Forelimb muscle (tissue), 1 donor: ENCODE data around the gene ABCC8. TPM values are rescaled to one million over a fixed set of nuclear protein-coding genes. Genes with fewer than 3 reads are reported as not detected.

Experiments
- DNase-seq: peaks from one replicate; pipeline ENCODE4 v3.0.0-alpha.2; 2013; ENCODE audit warnings: low read depth
- polyA plus RNA-seq: library from polyadenylated mRNA; unstranded; fragments of 120-200 nt; gene quantifications from one replicate; pipeline ENCODE4 v1.2.1, GENCODE V29; 2013; ENCODE audit not compliant: insufficient read length

ABCC8 gene
- polyA plus RNA-seq, result 1.8 TPM

DNA sequence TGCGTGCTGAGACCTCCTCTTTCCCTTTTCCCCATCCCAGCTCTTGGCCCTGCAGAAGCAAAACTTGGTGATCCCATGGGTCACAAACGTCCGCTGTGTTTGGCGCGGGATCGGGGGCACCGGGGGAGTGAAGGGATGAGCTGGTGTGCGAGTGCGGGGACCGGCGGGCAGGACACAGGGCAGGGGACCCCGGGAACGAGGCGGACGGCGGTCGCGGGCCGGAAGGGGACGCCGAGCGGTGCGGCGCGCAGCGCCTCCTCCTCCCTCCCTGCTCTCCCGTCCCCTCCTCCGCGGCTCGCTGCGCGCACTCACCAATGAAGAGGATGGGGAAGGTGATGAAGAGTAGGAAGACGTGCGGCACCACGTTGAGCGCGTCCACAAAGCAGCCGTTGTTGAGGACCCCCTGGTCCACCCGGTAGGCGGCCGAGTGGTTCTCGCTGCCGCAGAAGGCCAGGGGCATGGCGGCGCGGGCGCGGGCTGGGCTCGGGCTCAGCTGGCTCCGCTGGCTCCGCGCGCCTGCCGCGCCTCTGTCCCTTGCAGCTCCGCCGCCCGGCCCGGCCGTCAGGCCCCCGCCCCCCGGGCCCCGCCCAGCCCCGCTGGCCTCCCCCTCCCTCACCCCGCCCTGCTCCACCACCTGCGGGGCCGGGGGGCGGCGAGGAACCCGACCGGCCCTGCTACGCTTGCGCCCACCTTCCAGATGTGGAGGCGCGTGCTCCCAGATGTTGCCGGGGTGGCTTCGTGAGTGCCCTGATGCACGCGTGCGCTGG, at the start of gene ABCC8:
ABCC8 (minus strand) TSS at position 529 of the 767 bp plus-strand sequence; CDS start at position 460, 69 bp downstream.
- no peak for DNase-seq

DNA sequence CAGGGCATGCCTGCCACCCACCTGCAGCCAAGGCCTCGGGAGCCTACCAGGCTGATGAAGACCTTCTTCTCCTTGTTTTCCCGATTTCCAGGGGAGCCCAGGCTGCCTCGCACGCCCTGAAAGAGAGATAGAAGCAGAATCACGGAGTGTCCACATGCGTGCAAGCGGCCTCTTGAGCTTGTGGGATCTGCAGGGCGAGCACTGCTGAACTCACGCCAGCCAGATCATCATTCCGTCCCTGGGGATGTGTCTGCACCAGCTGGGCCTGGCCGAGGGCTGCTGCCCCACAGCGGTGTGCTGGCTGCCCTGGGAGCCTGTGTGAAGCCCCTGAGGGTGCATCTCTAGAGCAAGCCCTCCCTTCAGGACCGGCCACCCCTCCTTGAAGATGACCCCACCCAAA, 49.7 kb upstream of the ABCC8 start:
- DNase-seq, result no peak

DNA sequence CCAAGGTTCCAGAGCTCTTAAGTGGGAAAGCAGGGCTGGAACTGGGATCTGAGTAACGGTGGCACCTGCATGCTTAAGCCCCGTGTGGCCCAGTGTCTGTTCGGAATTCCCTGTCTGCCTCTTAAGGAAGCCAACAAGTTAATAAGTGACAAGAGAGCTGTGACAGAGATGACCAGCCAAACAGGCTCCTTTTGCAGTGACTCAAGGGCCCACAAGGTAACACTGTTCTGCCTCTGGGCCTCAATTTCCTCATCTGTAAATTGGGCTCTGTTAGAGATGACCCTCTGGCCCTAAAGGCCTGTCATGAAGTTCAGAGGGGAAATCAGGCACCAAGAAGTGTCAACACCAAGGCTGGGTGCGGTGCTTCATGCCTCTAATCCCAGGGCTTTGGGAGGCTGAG, 48.9 kb upstream of the ABCC8 start:
- DNase-seq, result no peak

DNA sequence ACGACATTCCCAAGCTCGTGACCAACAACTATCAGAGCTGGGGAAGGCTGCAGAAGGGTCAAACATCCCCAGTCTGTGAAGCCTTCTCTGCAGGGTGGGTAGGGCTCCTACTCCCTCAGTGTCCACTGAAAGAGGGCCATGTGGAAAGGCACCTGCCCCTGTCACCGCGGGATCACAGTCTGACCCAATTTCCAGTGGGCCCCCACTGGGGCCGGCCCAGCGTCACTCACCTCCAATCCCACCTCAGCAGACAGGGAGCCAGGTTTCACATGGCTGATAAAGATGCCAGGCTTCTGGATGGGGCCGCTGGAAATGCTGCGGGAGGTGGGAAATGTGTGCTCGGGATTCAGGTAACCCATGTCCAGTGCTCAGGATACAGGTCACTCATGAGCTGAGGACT, 47.6 kb upstream of the ABCC8 start:
- no peak for DNase-seq

DNA sequence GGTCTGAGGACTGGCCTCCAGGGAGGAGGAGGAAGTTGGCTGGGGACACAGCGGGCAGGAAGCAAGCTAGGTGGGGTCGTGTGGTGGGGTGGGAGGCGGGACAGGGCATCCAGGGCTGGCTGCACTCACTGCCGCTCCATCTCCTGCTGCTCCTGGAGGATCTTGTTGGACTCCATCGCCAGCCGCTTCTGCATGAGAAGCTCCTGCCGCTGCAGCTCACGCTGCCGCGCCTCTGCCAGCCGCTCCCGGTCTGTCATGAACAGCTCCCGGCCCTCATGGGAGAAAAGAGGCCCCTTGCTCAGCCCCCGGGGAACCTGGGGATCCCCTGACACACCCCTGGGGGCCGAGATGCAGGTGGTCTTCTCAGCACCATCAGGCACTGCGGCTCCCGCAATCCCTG, 46.0 kb upstream of the ABCC8 start:
- DNase-seq, result no peak

DNA sequence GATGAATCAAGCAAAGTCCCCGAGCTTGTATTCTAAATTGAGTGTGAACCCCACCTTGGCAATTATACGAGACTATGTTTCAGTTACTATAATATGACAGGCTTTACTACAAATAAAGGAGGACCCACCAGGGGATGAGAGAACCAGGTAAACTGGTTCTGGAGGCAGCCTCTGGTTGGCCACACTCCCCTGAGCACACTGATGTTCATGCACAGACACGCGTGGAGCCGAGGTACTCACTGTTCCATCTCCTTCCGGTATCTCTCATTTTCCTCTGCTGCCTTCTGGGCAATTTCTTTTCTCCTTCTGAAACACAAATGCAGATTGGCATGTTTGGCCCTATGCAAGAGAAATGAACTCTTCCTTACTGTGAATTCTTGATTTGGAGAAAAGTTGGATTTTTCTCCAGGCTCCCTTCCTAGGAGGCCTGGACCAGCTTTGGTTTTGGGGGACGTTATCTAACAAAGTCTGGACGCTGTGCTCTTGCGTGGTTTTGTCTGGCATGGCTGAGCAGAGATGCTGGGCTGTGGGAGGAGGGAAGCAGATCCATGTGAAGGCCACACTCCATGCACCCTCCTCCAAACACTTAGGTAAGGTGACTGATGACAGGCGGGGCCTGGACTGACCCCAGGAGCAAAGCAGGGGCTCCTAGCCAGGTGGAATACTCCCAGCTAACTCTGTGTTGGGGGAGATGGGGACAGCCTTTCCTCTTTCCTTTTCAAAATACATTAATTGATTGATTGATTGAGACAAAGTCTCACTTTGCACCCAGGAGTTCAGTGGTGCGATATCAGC, 44.7 kb upstream of the ABCC8 start:
- no peak for DNase-seq

DNA sequence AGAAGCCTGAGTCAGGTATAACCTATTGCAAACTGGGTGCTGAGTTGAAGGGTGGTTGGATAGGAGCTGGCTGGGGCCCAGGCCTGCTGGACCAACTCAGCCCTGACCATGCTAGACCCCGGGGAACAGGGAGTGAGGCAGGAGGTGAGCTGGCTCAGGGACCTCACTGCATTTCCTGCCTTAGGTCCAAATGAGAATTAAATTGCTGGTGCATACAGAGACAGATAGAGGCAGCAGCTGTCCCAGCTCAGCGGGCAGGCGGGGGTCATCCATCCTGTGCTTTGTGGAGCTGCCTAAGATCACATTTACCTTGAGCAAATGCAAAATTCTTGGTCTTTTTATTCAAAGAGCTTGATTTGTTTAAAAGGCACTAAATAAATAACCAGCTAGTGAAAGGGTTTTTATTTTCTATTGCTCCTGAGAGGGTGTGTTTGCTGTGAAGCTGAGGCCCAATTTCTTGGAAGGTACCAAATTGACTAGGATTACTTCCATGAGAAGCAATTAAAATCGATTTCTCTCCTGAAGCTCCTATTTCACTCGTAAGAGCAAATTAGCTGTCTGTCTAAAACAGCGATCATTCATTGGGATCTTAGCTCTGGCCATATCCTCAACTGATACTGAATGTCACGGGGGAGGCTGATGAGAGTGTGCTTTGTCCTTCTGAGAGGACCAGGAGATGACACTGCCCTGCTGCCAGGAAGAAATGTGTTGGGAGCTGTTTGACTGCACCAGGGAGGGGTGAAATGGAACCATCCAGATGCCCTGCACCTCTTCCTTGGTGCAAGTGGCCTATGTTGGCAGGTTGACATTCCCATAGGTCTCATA, 42.6 kb upstream of the ABCC8 start:
- no peak for DNase-seq

DNA sequence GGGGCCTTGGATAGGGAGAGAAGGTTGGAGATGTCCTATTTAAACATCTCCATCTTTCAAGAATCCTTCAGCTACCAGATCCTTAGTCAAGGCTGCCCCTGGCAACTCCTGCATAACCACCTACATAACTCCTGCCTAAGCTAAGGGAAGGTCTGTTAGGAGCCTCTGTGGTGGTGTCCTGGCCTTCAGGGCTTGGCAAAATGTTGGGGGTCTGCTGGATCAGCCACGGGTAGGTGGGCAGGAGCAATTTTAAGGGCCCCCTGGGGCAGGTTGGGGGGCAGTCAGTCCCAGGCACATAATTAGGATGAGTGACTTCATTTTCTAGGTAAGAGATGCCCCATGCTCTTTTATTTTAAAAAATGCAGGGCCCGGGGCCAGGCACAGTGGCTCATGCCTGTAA, 41.7 kb upstream of the ABCC8 start:
- DNase-seq, result no peak

DNA sequence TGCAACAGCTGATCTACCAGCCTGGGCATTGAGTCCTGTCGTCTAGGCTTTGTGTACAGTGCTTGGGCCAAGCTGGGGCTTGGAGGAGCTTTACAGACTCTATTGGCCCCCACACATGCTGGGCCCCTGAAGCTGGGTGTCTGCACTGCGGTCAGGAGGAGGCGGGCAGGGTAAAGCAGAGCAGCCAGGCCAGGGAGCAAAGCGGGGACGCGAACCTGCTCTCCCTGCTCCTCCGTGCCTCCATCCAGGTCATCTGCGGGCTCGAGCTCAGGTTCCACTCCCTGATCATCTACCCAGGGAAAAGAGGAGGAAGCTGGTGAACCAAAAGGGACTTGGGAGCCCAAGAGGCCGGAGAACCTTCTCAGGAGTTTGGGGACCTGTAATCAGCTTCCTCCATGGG, 40.5 kb upstream of the ABCC8 start:
- DNase-seq, result no peak

DNA sequence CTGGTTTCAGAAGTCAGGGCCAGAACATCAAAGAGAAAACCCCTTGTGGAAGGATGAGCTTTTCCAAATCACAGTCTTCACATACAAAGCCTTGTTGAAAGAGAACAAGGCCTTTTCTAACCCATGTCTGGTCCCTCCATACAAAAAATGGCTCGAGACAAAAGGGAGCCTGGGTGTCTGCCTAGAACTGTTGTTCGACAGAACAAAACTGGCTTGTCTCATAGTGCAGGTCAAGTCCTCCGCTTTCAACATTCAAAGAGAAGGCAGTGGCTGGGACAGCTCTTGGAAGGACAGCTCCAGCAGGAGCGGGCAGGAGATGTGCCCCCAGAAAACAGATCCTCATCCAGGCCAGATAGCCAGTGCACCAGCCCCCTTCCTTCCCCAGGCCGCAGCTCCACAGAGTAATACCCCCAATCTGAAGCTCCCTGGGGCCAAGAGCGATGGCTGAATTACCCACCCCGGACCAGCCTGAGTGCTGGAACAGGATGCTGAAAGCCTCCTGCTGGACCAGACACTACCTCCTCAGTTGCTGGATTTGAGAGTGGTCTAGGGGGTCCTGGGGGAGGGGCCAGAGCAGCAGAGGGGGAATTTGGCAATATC, 40.0 kb upstream of the ABCC8 start:
- no peak for DNase-seq

DNA sequence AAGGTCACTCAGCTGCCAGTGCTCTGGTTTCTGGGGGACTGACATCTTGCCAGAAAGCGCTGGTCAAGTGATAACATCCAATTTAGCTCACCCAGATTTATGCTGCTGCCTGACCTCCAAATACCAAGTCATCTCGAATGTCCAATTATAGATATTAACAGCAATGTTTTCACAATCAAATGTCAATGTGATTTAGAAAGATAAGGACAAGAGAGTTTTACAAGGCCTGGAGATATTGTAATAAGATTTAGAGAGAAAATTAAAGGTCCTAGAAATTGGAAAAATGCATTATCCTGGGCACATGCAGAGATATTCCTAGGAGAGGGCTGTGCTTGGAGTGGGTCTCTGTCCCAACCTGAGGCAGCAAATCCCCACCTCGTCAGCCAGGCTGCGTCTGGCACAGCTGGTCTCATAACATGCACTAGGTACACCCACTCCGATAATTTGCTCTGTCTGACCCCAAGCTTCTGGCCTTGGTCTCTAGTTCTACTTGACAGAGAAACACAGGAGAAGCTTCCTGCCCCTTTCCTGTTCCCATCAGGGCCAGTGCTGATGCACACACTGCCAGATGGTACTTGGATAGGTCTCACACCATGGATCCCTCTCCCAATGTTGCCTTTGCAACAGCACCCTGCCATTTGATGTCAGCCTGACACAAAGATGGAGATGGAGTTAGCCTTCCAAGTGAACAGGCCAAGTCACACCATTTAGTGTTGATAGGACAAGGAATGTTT, 39.0 kb upstream of the ABCC8 start:
- DNase-seq, result no peak

DNA sequence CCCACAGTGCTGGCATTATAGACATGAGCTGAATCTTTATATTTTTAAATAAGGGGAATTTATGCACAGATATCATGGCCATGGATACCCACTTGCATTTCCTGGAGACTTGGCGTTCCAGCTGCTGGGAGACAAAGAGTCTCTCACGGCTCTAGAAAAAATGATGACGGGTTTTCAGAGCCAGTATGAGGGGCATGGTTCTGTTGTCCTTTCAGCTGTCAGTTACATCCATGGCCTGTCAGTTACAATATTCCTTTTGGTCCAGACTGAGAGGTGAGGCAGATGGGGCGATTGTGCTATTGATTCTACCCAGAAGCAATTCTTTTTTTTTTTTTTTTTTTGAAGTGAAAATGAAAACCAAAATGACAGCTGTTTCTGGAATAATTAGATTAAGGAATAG, 37.8 kb upstream of the ABCC8 start:
- no peak for DNase-seq

DNA sequence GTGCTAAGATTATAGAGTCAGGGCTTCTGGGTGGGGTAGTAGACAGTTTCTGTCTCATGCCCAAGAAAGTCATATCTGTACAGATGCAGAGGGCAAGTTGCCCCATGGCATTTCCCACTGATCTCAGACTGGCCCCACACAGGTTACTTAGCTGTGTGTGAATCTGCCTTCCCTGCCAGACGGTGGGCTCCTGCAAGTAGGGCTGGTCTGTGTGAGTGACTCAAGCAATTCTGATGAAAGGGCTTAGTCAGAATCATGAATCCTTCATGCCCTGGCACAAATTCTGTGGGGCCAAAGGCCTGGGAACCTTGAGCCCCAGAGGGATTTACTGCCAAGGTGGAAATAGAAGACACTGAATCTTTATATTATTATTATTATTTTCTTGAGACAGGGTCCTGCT, 37.2 kb upstream of the ABCC8 start:
- no peak for DNase-seq

DNA sequence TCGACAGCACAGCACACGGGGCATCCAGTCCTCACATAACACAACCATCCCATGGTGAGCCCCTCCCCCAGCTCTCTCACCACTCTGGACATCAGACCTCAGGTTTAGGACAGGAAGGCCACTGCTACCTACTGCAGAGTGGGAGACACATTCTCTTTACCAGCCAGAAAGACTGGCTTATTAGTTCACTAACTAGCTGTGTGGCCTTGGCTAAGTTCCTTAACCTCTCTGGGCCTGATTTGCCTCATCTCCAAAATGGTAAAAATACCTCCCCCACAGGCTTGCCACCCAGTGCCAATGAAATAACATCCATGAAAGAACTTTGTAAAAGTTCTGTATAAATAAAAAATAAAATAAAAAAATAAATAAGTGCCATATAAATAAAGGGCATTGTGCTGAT, 35.5 kb upstream of the ABCC8 start:
- DNase-seq, result no peak

DNA sequence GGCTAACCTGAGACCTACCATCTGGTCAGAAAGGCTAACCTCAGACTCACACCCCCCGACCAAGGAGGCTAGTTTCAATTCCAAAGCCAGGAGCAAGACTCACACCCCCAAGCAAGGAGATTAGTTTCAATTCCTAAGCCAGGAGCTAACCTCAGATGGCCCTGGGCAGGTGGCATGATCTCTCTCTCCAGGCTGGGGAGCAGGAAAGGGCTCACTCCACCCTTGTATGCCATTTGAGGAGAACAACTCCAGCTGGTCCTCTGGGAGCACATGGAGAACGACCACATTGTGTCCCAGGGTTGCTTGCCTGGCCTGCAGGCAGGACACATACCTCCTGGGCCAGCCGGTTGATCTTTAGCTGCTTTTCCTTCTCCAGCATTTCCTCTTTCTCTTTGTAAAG, 34.9 kb upstream of the ABCC8 start:
- no peak for DNase-seq

DNA sequence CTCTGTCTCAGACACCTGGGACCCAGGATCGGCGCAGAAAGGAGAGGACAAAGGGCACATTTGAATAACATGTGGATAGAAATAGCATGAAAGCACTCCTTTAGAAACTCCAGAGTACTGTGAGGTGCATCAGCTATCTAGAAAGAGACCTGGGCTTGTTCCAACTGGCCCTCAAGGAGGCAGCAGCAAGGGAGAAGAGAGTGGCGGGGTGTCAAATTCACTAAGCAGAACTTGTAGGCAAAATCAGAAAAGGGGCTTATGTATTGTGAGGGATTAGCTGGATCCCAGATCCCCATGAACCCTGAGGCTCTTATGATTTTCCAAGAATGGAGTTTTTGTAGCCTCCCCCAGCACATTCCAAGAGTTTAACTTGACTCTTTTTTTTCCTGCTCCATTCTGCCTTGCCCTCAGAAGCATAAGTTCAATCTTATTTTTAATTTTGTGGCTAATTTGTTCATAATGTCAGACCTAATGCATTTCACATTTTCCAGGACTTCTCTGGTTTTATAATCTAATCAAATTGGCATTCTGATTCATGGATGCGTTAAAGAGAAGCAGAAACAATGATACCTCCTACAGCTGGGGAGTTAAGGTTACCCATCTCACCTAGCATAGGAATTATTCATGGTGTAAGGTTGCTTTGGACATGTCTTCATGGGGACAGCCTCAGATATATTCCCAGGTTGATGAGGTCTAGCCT, 34.0 kb upstream of the ABCC8 start:
- no peak for DNase-seq

DNA sequence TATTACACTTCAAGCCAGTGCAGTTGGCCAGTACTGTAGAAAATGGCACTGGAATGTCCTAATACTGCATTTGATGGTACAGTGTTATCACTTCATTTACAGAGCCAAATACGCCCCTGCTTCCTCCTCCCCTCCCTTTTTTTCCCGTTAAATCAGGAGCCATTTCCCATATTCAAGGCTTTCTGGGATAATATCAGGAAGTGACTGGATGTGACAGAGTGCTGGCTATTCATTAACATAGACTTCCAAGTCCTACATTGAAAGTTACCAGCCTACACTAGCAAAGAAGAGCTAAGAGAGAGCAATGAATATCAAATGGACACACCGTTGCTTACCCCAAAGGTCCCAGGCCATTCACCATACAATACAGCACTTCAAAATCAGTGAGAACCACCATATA, 32.1 kb upstream of the ABCC8 start:
- no peak for DNase-seq

DNA sequence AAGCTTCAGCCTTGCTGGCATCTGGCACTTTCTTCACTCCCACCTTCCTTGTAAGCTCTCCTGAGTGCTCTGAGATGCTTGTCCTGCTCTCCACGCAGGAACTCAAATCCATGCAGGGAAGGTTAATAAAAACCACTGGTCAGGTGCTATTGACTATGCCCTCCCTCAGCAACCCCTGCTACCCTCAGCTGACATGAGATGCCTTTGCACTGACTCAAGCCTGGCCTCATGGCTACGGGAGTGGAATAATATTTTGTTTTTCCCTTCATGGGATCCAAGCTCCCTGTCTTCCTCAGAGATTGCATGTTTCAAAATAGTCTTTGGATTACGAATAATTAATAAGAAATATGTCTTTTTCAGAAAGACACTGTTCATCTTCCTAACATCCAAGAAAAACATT, 31.7 kb upstream of the ABCC8 start:
- no peak for DNase-seq

DNA sequence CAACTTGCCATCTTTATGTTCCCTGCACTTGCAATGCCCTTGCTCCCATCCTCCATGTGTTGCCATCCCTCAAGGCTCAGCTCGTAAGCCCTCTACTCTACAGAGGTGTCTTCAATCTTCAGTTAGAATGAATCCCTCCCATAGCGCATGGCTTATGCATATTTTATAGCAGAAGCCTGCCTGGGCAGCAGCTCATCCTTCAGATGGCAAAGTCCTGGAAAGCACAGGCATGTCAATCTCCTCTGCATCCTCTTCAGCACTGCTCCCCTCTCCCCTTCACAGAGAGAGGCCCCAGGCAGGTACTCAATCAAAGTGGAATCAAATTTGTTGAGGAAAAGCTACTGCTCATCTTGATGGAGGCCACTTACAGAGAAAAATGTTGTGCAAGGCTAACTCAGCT, 31.1 kb upstream of the ABCC8 start:
- DNase-seq, result no peak

DNA sequence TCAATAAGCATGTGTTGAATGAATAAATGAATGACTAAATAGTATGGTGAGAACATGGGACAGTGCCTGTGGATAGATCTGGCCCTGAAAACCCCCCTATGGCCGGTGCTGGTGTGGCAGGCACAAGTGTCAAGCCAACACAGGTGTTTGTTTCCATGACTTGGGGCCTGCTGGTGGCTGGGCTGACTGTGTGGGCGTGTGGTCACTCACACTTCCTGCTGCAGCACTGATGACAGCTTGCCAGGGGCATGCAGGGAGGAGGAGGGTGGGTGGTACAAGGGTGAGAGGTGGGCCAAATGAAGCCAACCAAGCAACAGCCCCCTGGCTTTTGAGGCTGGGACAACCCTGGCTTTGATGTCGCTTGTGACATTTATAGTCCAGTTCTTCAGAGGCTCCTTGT, 30.3 kb upstream of the ABCC8 start:
- DNase-seq, result no peak

DNA sequence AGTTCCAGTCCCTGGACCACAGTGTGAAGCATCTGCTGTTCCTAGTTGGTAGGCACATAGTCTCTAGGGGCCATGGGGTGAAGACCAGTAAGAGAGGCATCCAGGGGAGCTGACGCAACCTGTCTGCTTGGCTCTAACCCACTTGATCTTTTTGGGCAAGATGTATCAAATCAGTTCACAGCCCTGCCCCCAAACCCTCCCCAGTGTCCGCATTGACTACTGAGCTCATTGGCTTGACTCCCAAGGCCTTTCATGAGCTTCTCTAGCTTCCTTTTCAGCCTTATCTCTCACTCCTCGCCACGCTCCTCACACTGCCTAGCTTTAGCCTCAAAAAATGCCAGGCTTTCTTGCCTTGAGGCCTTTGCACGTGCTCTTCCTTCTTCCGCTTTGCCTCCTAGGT, 29.7 kb upstream of the ABCC8 start:
- DNase-seq, result no peak
